Mammary epithelial cell (primary cell): Measurements from ENCODE around the gene DCST2.

Experiments
- EZH2 ChIP-seq: IDR thresholded peaks from 2 replicates; pipeline ENCODE4 v1.6.1; 2012; ENCODE audit warnings: low read length, inconsistent platforms, borderline replicate concordance
- TF ChIP-seq, protein P1 (sequence below), 2 donors: IDR thresholded peaks in 1 of 2; conservative IDR thresholded peaks in 1 of 2; 2 replicates each; pipeline ENCODE4 v1.5.1; 2011 to 2012; ENCODE audit warnings: inconsistent platforms in 2 of 2, low read length in 2 of 2, mild to moderate bottlenecking in 2 of 2, control low read depth in 1 of 2, low read depth in 1 of 2; ENCODE audit not compliant: insufficient read depth in 1 of 2; ENCODE audit errors: extremely low read depth in 1 of 2

DNA sequence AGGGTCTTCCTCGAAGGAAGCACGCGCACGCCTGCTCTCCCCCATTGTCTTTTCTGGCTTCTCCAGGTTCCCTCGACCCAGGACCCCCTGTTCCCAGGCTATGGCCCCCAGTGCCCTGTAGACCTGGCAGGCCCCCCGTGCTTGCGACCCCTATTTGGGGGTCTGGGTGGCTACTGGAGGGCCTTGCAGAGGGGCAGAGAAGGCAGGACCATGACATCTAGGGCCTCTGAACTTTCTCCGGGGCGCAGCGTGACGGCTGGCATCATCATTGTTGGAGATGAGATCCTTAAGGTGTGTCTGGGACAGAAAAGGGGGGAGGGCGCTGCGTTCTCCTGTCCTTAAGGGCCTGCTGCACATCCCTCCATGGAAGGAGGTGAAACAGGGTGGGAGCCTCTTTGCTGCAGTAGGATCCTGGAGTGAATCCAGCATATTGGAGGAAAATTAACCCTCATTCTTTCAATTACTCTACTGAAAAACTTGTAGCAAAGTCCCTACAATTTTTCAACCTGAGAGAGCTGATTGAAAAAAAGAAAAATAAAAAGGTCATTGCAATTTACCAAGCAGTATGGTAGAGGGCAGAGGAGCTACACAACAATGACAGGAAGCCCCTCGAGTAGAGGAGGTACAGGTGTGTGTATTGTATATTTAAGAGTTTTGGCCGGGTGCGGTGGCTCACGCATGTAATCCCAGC, 49.7 kb downstream of the DCST2 start:
- TF ChIP-seq, protein P1, sequence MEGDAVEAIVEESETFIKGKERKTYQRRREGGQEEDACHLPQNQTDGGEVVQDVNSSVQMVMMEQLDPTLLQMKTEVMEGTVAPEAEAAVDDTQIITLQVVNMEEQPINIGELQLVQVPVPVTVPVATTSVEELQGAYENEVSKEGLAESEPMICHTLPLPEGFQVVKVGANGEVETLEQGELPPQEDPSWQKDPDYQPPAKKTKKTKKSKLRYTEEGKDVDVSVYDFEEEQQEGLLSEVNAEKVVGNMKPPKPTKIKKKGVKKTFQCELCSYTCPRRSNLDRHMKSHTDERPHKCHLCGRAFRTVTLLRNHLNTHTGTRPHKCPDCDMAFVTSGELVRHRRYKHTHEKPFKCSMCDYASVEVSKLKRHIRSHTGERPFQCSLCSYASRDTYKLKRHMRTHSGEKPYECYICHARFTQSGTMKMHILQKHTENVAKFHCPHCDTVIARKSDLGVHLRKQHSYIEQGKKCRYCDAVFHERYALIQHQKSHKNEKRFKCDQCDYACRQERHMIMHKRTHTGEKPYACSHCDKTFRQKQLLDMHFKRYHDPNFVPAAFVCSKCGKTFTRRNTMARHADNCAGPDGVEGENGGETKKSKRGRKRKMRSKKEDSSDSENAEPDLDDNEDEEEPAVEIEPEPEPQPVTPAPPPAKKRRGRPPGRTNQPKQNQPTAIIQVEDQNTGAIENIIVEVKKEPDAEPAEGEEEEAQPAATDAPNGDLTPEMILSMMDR (conservative IDR thresholded peaks at IDR 0.05 in 1 of 2, IDR thresholded peaks at IDR 0.05 in 1 of 2; ENCODE audit: extremely low read depth in 1 of 2, insufficient read depth in 1 of 2, low read depth in 1 of 2, low read length in 2 of 2) = no peak
- no peak for TF ChIP-seq EZH2
